Tibial nerve (tissue), 3 donors: ENCODE data around the gene COPS7B.

Experiments
- CTCF ChIP-seq, 5 experiments: fragments of 200-600 bp in 3 of 5; fragments of 450-650 bp in 2 of 5; sonication (generic) in 3 of 5; IDR thresholded peaks; one replicate each; pipeline ENCODE4 v1.5.1; 2016 to 2019; ENCODE audit warnings: antibody characterized with exemption in 5 of 5, mild to moderate bottlenecking in 3 of 5, moderate library complexity in 2 of 5
- POLR2A ChIP-seq, 2 donors: fragments of 450-650 bp; IDR thresholded peaks; one replicate each; pipeline ENCODE4 v1.6.1; 2017; ENCODE audit warnings: antibody characterized with exemption in 2 of 2, mild to moderate bottlenecking in 2 of 2, moderate library complexity in 2 of 2

GRCh38 chr2:231853105-231853504 lies 66.9 kb downstream of the COPS7B start:
- TF ChIP-seq CTCF (IDR thresholded peaks at IDR 0.05) = no peak
- no peak for TF ChIP-seq POLR2A (IDR thresholded peaks at IDR 0.05)
